Stromal cell of bone marrow (primary cell): ENCODE measurements around the gene PDIA2.
"Not testable (repeated sequence)": the region's sequence is repeated elsewhere in the genome, so short reads cannot be mapped to it uniquely, and the experiment has no call there.

Experiments used
- DNase-seq: peaks from one replicate; pipeline ENCODE4 v3.0.0-alpha.2; 2012; ENCODE audit warnings: low read depth

Gene PDIA2

DNA sequence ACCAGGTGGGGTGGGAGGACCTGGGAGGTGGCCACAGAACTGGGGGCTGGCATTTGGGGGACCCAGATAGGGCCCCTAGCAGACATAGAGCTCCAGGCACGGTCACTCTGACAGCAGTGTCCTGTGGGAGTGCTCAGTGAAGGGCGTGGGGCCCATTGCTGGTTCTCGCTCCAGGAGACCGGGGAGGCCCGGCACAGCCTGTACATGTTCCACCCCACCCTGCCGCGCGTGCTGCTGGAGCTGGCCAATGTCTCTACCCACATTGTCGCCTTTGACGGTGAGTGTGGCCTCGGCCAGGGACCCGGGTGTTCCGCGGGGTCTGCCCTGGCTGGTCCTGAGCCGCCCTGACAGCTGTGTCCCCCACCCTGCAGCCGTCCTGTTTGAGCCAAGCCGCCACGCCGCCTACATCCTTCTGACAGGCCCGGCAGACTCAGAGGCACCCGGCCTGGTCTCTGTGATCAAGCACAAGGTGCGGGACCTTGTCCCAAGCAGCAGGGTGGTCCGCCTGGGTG, 18.5 kb upstream of the PDIA2 start:
- DNase-seq, result no peak

DNA sequence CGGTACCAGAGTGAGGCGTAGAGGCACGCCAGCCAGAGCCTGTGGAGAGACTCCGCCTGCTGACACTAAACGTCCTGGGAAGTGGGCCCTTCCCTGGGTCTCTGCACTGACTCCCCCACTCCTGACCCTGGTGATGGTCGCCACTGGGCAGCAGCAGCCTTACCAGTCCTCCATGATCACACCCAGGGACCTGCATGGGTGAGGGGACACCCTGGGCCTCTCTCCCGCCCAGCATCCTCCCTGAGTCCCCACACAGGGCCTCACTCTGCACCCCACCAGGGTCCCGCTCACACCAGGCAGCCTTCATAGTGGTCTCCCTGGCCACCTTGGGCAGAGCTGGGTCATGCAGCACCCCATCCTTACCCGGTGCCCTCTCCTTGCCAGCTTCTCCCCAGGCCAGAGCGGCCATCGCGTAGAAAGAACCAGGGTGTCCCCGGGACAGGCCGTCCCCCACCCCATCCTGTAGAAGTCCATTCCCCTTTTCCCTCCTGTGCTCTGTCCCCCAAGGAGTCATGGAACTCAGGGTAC, 17.9 kb upstream of the PDIA2 start:
- no peak for DNase-seq

DNA sequence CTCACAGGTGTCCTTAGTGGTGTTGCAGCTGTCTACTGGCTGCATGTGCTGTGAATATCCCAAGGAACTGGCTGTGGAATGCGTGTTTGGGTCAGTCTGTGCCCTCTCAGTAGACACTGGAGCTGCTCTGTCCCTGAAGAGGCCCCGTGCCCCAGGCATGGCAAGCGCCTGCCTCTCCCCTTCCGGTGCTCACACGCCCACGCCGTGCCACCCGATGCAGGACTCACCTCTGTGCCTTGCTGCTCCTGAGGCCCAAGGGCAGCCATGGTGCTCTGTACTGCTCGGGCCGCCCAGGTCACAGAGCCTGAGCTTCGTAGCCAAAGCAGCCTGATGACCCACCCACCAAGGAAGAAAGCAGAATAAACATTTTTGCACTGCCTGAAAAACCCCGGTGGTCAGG, 17.3 kb upstream of the PDIA2 start:
- DNase-seq, result no peak

DNA sequence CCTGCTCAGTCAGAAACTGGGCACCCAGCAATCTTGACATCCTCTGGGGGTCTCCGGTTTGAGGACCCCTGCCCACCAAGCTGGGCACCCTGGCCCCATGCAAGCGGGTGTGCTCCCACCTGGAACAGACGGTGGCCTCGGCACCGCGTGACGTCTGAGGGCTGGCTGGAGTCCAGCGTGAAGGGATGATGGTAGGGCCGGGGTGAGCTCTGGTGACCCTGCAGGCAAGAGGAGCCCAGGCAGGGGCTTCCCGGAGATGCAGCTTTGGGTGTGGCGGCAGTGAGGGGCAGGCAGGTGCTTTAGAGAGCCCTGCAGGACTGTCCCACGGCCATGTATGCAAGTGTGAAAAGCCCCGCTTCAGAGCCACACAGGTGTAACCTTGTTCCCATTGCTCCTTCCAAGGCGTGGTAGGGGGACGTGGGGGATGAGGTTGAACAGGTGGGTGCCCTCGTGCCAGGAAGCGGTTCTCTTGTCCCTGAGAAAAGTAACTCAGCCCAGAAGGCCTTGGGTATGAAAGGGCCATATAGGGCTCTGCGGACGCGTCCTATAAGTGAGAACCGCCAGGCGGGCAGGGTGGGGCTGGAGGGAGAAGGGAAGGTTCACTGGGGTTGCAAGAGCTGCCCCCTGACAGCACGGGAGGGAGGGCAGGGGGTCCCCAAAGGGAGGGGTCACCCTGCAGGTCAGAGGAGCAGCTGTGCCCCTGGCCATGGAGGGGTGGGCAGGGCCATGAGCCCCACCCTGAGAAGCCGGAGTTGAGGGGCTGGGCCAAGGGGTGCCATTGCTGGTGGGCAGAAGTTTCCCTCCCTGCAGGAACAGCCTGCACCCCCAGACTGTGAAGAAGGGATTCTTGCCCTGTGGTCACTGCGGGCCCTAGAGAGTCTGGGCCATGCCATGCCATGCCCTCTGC, 16.5 kb upstream of the PDIA2 start:
- DNase-seq, result no peak

DNA sequence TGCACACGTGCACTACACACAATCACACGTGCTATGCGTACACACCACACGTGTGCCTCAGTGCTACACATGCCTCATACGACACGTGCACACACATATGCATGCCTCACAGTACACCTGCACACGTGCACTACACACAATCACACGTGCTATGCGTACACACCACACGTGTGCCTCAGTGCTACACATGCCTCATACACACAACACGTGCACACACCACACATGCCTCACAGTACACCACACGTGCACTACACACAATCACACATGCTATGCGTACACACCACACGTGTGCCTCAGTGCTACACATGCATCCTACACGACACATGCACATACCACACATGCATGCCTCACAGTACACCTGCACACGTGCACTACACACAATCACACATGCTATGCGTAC, 15.4 kb upstream of the PDIA2 start:
- not testable (repeated sequence) for DNase-seq

DNA sequence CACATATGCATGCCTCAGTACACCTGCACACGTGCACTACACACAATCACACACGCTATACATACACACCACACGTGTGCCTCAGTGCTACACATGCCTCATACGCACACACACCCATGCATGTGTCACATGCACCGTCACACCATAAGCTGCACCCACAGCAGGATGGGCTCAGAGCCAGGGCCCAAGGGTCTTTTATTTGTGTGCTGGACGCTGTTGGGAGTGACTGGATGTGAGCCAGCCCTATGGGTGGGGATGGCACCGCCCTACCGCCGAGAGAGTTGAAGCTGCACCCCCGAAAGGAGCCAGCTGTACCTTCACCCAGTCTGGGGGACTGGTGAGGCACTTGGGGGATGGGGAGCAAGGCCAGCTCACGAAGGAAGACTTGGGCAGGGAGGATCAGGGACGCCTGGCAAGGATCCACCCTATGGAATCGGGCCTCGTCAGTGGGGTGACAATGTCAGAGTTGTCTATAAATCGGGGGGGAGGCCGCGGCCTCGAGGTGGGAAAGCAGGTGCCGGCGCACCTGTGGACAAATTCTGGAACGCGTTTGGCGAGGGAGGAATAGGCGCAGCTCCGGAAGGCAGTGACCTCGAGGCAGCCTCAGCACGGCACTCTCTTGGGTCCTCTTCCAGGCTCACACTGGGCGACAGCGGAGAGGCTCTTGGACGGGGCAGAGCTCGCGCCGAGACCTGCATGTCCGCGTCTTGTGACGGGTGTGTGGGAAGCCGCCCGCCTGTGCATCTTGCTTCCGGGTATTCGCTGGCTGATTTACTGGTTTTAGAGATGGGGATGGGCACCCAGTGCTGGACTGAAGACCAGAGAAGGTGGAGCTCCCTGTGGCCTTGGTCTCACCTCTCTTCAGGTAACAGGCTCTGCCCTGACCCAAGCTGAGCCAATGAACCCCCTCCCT, 14.6 kb upstream of the PDIA2 start:
- no peak for DNase-seq

DNA sequence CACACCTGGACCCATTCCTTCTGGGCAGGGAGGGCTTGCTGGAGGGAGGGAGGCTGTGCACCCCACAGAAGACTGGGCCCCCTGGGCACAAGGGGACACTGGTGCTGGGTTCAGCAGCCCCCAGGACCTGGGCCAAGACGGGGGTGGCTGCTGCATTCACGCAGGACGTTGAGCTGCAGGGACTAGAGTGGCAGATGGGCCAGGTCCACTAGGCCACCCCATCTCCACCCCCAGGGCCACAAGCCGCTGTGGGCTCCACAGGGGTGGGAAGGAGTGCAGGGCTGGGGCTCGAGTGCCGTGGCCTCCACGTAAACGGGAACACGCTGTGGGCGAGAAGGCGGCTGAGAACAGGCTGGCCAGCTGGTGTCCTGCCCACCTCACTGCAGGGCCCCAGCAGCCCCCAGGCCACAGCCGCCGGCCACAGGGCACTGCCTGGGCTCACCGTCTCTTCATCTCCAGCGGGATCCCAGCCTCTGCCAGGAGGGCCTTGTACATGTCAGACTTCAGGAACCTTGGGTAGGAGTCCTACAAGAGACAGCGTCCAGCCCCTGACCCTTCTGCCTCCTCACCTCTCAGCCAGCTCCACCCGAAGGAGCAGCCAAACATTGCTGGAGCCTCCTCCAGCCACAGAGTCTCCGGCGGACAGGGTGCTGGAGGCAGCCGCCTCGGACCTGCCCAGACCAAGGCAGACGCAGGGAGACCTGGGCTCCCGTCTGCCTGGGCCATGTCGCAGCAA, 13.7 kb upstream of the PDIA2 start:
- no peak for DNase-seq

DNA sequence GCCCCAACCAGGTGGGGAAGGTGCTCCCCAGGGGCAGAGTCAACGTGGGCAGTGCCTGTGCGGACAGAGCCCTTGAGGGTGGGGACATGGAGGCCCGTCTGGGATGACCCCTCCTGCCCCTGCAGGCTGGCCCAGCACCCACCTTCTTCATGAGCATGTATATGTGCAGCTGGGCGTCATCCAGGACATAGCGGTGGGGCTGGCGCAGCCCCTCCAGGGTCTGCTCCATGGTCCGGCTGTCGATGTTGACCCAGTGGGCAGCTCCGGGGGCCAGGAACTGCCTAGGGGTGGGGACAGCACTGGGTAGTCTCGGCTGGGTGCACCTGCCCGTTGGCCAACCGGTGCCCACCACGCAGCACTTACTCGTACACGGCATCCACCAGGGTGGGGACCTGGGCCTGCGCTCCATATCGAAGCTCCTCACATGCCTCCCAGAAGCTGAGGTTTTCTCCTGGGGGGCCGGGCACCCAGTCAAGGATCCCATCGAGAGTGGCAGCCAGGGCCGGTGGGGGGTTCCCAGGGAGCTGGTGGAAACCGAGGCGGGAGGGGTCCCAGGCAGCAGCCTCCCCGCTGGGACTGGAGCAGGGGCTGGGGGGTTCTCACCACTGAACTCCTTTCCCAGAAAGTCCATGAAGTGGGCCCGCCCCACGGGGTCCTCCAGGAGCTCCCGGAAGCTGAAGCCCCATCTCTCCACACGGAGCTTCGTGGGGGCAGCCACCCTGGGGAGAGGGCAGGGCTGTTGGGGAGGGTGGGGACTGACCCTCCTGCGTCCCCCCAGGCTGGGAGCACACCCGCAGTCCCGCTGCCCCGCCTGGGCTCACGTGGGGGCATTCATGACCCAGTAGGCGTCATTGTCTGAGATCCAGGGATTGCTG, 12.3 kb upstream of the PDIA2 start:
- no peak for DNase-seq

DNA sequence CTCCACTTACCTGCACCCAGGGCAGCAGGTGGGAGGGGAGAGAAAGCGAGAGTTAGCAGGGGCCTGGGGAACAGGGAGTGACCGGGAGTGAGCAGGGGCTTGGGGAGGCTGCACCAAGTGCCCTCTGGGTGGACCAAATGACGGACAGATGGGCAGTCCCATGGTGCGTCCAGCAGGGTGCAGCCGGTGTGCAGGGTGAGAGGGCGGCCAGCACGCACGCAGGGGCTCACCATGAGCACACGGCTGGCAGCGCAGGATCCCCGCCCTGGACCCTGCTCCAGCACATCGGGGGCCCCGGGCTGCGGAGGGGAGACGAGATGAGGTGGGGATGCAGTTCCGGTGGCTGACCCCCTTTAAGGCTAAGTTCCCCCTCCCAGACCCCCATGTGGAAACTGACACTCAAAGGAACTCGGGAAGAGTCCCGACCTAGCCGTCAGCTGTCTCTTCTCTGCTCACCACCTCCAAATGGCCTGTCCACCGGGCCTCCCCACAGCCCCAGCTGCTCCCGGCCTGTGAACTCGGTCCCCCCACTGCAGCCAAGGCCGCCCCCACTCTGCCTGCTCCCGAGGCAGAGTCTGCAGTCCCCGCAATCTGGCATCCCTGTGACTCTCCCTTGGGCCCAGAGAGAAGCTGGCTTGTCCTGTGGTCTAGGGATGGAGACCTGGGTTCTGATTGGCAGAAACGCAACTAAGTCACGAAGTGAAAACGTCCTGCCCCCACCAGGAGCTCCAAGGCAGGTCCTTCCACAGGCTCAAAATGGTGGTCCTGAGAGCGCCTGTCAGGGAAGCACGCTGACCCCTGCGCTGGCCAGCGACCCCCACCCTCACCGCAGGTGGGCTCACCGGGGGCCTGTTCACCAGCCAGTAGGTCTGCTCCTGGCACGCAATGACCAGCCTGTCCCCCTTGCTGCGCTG, 10.1 kb upstream of the PDIA2 start:
- DNase-seq, result no peak

DNA sequence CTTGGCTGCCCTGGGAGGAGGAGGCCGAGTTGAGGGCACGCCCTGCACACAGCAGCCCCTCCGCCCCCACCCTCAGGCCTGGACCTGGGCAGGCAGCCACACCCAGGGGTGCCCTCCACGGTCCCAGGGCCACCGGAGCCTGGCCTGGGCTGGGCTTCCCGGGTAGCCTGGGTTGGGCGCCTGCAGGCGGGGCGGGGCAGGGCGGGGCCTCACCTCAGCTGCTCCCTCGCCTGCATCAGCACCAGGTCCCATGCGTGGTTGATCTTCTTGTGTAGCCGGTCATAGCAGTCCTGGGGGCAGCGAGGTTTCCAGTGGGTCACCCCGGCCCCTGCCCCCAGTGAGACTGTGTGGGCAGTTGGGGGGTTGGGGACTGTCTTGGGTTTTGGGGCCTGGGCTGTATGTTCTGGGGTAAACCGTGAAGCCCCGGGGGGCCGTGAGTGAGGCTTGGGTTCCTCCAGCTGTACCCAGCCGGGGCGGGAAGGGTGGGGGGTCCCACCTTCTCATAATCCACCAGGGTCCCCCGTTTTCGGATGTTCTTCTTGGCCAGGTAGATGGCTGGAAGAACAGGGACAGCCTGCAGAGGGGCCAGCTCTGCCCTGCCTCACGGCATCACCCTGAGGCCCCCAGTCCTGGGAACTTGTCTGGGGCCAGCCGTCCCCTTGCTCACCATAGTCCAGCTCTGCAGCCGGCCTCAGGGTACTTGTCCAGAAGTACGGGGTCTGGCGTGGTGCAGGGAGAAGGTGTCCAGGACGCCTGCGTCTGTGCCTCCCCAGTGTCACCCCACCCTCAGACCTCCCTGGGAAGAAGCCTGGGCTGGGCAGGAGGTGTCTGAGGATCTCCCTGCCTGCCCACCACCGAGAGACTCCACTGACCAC, 9.2 kb upstream of the PDIA2 start:
- DNase-seq, result no peak

DNA sequence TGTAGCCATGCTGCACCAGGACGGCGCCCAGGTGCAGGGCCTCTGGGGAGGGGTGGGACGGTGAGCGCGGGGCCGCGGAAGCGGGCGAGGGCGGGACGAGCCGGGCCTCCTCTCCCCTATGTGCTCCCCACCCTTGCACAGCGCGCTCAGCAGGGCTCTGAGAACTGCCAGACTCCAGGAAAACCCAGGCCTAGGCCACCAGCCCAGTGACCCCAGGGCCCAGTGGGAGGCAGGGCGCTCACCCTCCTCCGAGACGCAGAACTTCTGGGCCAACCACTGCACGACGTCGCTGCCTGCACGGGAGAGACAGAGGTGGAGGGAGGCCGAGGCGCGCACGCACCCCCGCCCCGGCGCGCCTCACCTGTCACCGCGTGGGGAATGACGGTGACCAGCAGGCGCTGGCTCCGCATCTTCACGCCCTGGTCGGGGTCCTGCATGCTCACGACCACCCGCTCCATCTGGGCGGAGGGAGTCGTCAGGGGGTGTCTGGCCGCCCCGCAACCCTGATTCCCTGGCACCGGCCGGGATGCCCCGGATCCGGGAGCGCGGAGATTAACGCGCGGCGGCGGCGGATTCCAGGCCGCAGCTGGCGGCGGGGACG, 7.8 kb upstream of the PDIA2 start:
- DNase-seq, result no peak

DNA sequence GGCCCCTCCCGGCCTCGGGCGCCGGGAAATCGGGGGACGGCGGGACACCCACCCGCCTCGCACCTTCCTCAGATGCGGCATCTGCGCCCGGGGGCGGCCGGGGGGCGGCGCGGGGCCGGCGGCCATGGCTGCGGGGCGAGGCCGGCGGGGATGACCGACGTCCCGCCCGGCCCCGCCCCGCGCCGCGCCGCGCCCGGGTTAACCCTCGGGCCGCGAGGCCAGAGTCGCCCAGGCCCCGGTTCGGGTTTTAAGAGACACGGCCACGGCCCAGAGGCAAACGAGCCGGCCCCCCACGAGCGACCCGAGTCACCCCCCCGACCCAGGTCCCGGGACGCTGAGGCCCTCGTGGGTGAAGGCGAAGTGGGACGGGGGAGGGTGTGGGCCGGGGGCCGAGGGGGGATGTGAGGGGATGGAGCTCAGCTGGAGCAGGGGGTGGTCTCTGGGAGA, 7.2 kb upstream of the PDIA2 start, which contains the start of gene RGS11:
Gene RGS11, minus strand, starts transcription at position 159 of the 447 bp plus-strand sequence. Its CDS starts 33 bp downstream, at position 126.
- no peak for DNase-seq

DNA sequence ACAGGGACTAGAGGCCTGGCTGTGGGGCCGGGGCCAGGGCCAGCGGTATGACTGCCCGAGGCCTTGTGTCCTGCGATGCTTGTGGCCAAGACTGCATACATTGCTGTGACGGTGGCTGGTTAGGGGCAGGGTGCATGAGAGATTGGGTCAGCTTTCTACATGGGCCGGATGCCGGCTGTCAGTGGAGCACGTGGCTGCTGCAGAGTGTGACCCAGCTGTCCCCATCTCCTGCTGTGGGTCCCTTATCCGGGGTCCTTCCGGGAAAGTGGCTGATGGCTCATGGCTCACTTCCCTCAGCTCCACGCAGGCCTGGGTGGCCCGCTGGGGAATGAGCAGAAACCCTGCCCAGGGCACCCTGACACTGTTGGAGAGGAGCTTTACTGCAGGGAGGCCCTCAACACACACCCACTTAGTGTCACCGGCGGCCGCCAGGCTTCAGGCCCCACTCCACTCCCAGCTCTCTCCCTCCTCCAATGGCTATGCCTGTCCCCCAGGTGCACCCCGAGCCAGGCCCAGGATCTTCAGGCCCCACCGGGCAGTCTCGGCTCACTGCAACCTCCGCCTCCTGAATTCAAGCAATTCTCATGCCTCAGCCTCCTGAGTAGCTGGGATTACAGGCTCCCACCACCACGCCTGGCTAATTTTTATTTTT, 6.4 kb upstream of the PDIA2 start:
- no peak for DNase-seq

DNA sequence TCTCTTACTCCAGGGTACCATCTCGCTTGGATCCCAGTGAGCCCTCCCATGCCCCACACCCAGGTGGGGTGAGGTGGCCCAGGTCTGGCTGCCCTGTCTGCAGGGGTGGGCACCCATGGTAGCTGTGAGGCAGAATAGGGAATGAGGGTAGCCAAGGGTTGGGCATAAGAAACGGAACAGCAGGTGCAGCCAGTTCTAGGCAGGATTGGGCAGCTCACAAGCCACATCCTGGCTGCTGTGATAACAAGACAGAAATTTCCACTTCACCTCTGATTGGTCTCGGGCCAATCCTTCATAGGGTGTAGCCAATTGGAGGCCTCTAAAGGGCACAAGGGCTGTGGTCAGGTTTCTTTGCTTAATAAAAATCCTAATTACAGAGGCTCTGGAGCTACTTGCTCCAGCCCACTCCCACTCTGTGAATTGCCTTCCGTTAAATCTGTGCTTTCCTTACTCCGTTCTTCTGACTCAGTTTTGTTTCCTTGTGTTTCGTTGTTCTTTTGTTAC, 4.0 kb upstream of the PDIA2 start:
- DNase-seq, result no peak

DNA sequence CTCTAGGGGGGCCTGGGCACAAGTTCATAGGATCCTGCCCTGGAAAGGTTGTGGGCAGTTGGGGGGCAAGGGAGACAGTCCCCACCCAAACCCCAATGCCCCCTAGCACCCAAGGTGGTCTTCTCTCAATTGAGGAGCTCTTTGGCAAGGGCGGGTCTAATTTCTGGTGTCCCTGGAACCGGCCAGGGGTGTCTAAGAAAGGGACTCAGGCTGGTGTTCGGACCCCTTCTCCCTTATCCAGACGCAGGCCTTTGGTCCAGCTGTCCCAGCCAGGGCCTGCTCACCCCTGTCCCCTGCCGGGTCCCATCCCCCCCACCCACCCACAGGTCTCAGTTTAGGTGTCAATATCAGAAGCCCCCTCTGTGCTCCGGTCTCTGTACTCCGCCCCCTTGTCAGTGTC, 3.4 kb upstream of the PDIA2 start:
- DNase-seq, result no peak

DNA sequence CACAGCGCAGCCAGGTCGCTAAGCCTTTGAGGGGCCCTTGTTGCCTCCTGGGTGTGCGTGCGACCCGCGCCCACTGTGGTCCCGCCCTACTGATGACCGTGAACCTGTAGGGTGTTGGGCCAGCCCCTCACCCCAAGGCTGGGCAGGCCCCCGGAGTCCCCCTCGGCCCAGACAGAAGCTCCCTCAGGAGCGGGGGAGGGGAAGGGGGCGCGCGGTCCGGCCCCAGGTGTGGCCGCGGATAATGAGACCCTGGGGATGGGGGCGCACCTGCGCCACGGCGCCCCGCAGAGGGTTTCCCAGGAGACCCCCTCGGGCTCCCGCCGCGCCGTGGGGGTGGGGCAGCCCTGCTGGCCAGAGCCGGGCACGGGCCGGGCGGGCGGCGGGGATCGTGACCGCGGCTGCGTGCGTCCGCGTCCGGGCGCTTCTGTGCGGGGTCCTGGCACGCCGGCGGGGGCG, 2.9 kb upstream of the PDIA2 start:
- DNase-seq, result no peak

DNA sequence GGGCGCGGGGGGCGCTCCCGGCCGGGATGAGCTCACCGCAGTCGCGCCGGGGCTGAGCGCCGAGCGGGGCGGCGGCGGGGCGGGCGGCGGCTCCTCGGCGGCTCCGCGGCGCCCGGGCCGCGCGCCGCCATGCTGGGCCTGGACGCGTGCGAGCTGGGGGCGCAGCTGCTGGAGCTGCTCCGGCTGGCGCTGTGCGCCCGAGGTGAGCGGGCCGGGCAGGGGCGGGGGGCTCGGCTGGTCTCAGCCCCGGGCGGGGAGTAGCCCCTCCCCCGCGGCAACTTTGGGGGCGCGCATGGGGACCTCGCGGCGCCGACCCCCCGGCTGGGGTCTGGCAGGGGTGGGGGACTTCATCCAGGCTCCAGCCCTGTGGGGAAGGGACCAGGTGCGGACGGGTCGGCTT, 2.4 kb upstream of the PDIA2 start, which contains the start of gene ARHGDIG:
Gene ARHGDIG, plus strand, starts transcription at position 40 of the 400 bp plus-strand sequence. Its CDS starts 90 bp downstream, at position 130.
- DNase-seq, result no peak
